K562 (cell line): Measurements from ENCODE around the gene ENTREP1.

Experiments
- HNRNPH1 ChIP-seq: fragments of 200-400 bp; formaldehyde crosslinking; optimal IDR thresholded peaks from 2 replicates; pipeline ENCODE3; 2017; ENCODE audit warnings: low read depth, mild to moderate bottlenecking, low read length, moderate library complexity
- MYNN ChIP-seq, 2 experiments: sonication (generic); formaldehyde crosslinking in 1 of 2; IDR thresholded peaks; 2 replicates each; pipeline versions ENCODE4 v1.5.0 to v1.6.1; 2016 to 2020; ENCODE audit warnings: antibody characterized with exemption in 1 of 2, missing genetic modification reagents in 1 of 2

- TF ChIP-seq MYNN (IDR thresholded peaks at IDR 0.05) (no peak), MYNN (CRISPR knock-in tag; IDR thresholded peaks at IDR 0.05) (no peak), HNRNPH1 (no peak)
Observed at GRCh38 chr9:69357821-69358220, 32.8 kb downstream of the ENTREP1 start.
